Gastrocnemius medialis (tissue), 4 donors: ENCODE results near the gene CRYBA1. TPM values are rescaled to one million over a fixed set of nuclear protein-coding genes. Genes with fewer than 3 reads are reported as not detected.

Experiments used
- ATAC-seq, 2 donors: fragments of 150-250 bp; one replicate each; pipeline ENCODE4 v1.9.1; 2016
- DNase-seq, 2 donors: peaks; one replicate each; pipeline ENCODE4 v3.0.0-alpha.2; 2019
- H3K27ac ChIP-seq, 4 donors: fragments of 200-600 bp; sonication (generic); 1 replicate in 1 of 4; 2 replicates in 3 of 4; pipeline ENCODE4 v1.5.1; 2016 to 2018; ENCODE audit warnings: mild to moderate bottlenecking in 2 of 4, moderate library complexity in 1 of 4
- H3K27me3 ChIP-seq, 3 donors: fragments of 200-600 bp; sonication (generic) in 2 of 3; 1 replicate in 1 of 3; 2 replicates in 2 of 3; pipeline versions ENCODE4 v1.5.1 to v1.6.0; 2016 to 2019; ENCODE audit warnings: mild to moderate bottlenecking in 1 of 3, moderate library complexity in 1 of 3
- H3K36me3 ChIP-seq, 2 donors: fragments of 200-600 bp; sonication (generic) in 1 of 2; one replicate each; pipeline ENCODE4 v1.5.1; 2017 to 2018
- H3K4me1 ChIP-seq, 2 donors: fragments of 200-600 bp; sonication (generic) in 1 of 2; one replicate each; pipeline ENCODE4 v1.5.1; 2016 to 2017; ENCODE audit warnings: mild to moderate bottlenecking in 2 of 2
- H3K4me3 ChIP-seq, 4 donors: fragments of 200-600 bp; sonication (generic) in 3 of 4; 1 replicate in 1 of 4; 2 replicates in 3 of 4; pipeline ENCODE4 v1.5.1; 2016 to 2019; ENCODE audit warnings: mild to moderate bottlenecking in 2 of 4
- H3K9me3 ChIP-seq, 3 donors: fragments of 200-600 bp; sonication (generic) in 2 of 3; 1 replicate in 1 of 3; 2 replicates in 2 of 3; pipeline ENCODE4 v1.5.1; 2016 to 2019
- CTCF ChIP-seq, 5 experiments: fragments of 450-650 bp in 3 of 5; fragments of 200-600 bp in 2 of 5; sonication (generic) in 2 of 5; IDR thresholded peaks in 4 of 5; conservative IDR thresholded peaks in 1 of 5; 1 replicate in 4 of 5; 2 replicates in 1 of 5; pipeline ENCODE4 v1.5.1; 2016 to 2019; ENCODE audit warnings: antibody characterized with exemption in 5 of 5, mild to moderate bottlenecking in 3 of 5, moderate library complexity in 3 of 5
- POLR2A ChIP-seq, 2 donors: fragments of 450-650 bp; IDR thresholded peaks; one replicate each; pipeline ENCODE4 v1.6.1; 2017; ENCODE audit warnings: antibody characterized with exemption in 2 of 2, mild to moderate bottlenecking in 2 of 2, moderate library complexity in 2 of 2
- in situ Hi-C, 4 donors: fragments of 200-750 bp; cut with MboI; loops; one replicate each; pipeline versions ENCODE4 v1.15.0 to v1.8.0; 2017; ENCODE audit warnings: low sequenced_read_pairs in 4 of 4
- intact Hi-C: fragments of 100-400 bp; cut with DNase I; formaldehyde crosslinking; loops from one replicate; pipeline ENCODE4 v1.15.1; 2023; ENCODE audit warnings: low total_unique reads
- total RNA-seq, 4 donors: library from RNA; depleted of rRNA; stranded (reverse); fragments of >200 nt; gene quantifications; one replicate each; pipeline versions ENCODE4 v1.1.0 to v1.2.3, GENCODE V29; 2016

The CRYBA1 gene
- total RNA-seq, 4 donors from 2014 or later = not detected

- TF ChIP-seq CTCF (IDR thresholded peaks at IDR 0.05 in 4 of 5, conservative IDR thresholded peaks at IDR 0.05 in 1 of 5) (peak; percentile 62 to 88 (median 64)), POLR2A (IDR thresholded peaks at IDR 0.05) (no peak)
- ATAC-seq (peak; percentile 11 to 22), DNase-seq (peak in 1 of 2 donors; percentile 6)
- peaks cover 33 to 42% of the 10 kb centered on the region in 2 donors for H3K4me1 ChIP-seq
- in situ Hi-C loops (loop anchor here in 2 of 4 donors (10.0 to 25.0 kb wide), 2 partner anchors 129 to 146 kb away; no protein-coding TSS in a partner anchor), intact Hi-C loops (loop anchor here (2.0 to 5.0 kb wide), 3 partner anchors 36 to 339 kb away; partner anchors contain the start of genes MYO18A and PHF12)
- H3K9me3 ChIP-seq = no peaks in the 10 kb centered on the region
- H3K36me3 ChIP-seq = peaks cover 0 to 19% of the 10 kb centered on the region in 2 donors
- H3K4me3 ChIP-seq = peak overlapping the region; percentile 68 to 97 (median 90)
- H3K27me3 ChIP-seq = no peaks in the 10 kb centered on the region
- peak overlapping the region; percentile 95 to 100 (median 100) for H3K27ac ChIP-seq
Observed at GRCh38 chr17:29291163-29291752, 44.6 kb downstream of the CRYBA1 start.

- Histone ChIP-seq H3K4me3 (peak overlapping the region; percentile 88 to 97 (median 95)), H3K27me3 (no peaks in the 10 kb centered on the region), H3K9me3 (no peaks in the 10 kb centered on the region), H3K4me1 (peaks cover 33 to 41% of the 10 kb centered on the region in 2 donors), H3K27ac (peak overlapping the region; percentile 95 to 100 (median 100)), H3K36me3 (peaks cover 0 to 8% of the 10 kb centered on the region in 2 donors)
- TF ChIP-seq POLR2A (IDR thresholded peaks at IDR 0.05) (peak; percentile 51 to 61), CTCF (IDR thresholded peaks at IDR 0.05 in 4 of 5, conservative IDR thresholded peaks at IDR 0.05 in 1 of 5) (no peak)
- DNase-seq (peak; percentile 70), ATAC-seq (peak; percentile 29 to 35)
- intact Hi-C loops = loop anchor here (5.0 kb wide), 1 partner anchor 340 kb away; the partner anchor contains the start of gene PHF12
- in situ Hi-C loops = loop anchor here in 2 of 4 donors (10.0 to 25.0 kb wide), 2 partner anchors 130 to 148 kb away; no protein-coding TSS in a partner anchor
Observed at GRCh38 chr17:29292071-29292991, 45.7 kb downstream of the CRYBA1 start.

- H3K4me3 ChIP-seq = peak overlapping the region; percentile 88 to 97 (median 95)
- peak; percentile 28 to 54 for DNase-seq
- H3K9me3 ChIP-seq = no peaks in the 10 kb centered on the region
- TF ChIP-seq CTCF (IDR thresholded peaks at IDR 0.05 in 4 of 5, conservative IDR thresholded peaks at IDR 0.05 in 1 of 5) (no peak), POLR2A (IDR thresholded peaks at IDR 0.05) (no peak)
- H3K27ac ChIP-seq = peak overlapping the region; percentile 95 to 100 (median 100)
- H3K36me3 ChIP-seq = peaks cover 0 to 4% of the 10 kb centered on the region in 2 donors
- in situ Hi-C loops = loop anchor here in 2 of 4 donors (10.0 to 25.0 kb wide), 2 partner anchors 131 to 148 kb away; no protein-coding TSS in a partner anchor
- H3K4me1 ChIP-seq = peaks cover 33 to 38% of the 10 kb centered on the region in 2 donors
- ATAC-seq = peak; percentile 34 to 43
- intact Hi-C loops = loop anchor here (5.0 kb wide), 1 partner anchor 341 kb away; the partner anchor contains the start of gene PHF12
- no peaks in the 10 kb centered on the region for H3K27me3 ChIP-seq
Observed at GRCh38 chr17:29292992-29293889, 46.6 kb downstream of the CRYBA1 start.
